Measurements from ENCODE around the gene SLC38A5.

SLC38A5 gene

GRCh38 chrX:48460606-48461005 is 9.5 kb downstream of the SLC38A5 start:
- WGBS (ENCODE audit: extremely low coverage, insufficient coverage, insufficient read length), result no CpG with 5 or more reads among the region's 11 CpGs
- no peak overlapping the region for H3K18ac ChIP-seq (ENCODE audit: low read length)
- H3K27me3 ChIP-seq (ENCODE audit: insufficient read depth, low read length), result no peaks in the 10 kb centered on the region
- H4K91ac ChIP-seq (ENCODE audit: low read depth, low read length), result no peak overlapping the region
- H4K8ac ChIP-seq (ENCODE audit: low read depth, low read length), result no peak overlapping the region
- H3K4ac ChIP-seq (ENCODE audit: low read depth, low read length), result no peak overlapping the region
- no peak overlapping the region for H2BK120ac ChIP-seq (ENCODE audit: insufficient read depth, low read length, poor library complexity)
- H3K36me3 ChIP-seq (ENCODE audit: control insufficient read depth in 1 of 2, insufficient read depth in 2 of 2, low read length in 2 of 2), result no peaks in the 10 kb centered on the region
- no peak overlapping the region for H2AK5ac ChIP-seq (ENCODE audit: low read length)
- H2BK5ac ChIP-seq (ENCODE audit: low read depth, low read length, poor library complexity), result no peak overlapping the region
- no peaks in the 10 kb centered on the region for H3K79me2 ChIP-seq (ENCODE audit: control insufficient read depth, insufficient read depth, low read length, poor library complexity)
- H3K27ac ChIP-seq (ENCODE audit: low read depth, low read length), result no peak overlapping the region
- H3K23ac ChIP-seq (ENCODE audit: low read length), result no peak overlapping the region
- no peak overlapping the region for H2BK12ac ChIP-seq (ENCODE audit: low read length)
- H3K4me3 ChIP-seq (ENCODE audit: low read depth, low read length), result no peak overlapping the region
- peaks cover 0 to 6% of the 10 kb centered on the region in 2 experiments for H3K4me1 ChIP-seq (ENCODE audit: control insufficient read depth in 1 of 2, insufficient read depth in 2 of 2, low read length in 2 of 2)
- peaks cover 3% of the 10 kb centered on the region for H3K79me1 ChIP-seq (ENCODE audit: low read length)
- H3K4me2 ChIP-seq (ENCODE audit: low read length), result no peak overlapping the region
- no peak overlapping the region for H3K14ac ChIP-seq (ENCODE audit: low read length)
- H3K9me3 ChIP-seq (ENCODE audit: insufficient read depth, low read depth, low read length), result no peaks in the 10 kb centered on the region
- no peak overlapping the region for H3K9ac ChIP-seq (ENCODE audit: low read length)
- H2AFZ ChIP-seq (ENCODE audit: insufficient read depth, low read length, poor library complexity), result no peak overlapping the region
- H4K12ac ChIP-seq (ENCODE audit: low read depth, low read length), result no peak overlapping the region
- DNase-seq, result no peak

DNA sequence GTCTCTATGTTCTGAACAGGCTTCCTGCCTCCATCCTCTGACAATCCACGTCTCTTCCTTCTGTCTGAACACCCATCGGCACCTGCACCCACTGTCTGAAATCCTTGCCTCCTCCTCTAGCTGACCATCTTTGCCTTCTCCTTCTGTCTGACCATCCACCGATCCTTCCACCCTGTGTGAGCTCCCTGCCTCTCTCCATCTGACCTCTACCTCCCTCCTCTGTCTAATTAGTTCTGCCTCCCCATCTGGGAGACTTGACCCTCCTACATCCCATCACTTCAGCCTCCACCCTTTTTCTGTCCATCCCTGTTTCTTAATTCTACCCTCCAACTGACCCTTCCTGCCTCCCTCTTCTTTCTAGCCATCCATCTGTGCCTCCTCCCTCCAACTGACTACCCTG is 10.0 kb downstream of the SLC38A5 start:
- H4K91ac ChIP-seq (ENCODE audit: low read depth, low read length), result no peak overlapping the region
- H3K27ac ChIP-seq (ENCODE audit: low read depth, low read length), result no peak overlapping the region
- no peak overlapping the region for H3K23ac ChIP-seq (ENCODE audit: low read length)
- H2AK5ac ChIP-seq (ENCODE audit: low read length), result no peak overlapping the region
- no peak overlapping the region for H3K4me2 ChIP-seq (ENCODE audit: low read length)
- H3K79me2 ChIP-seq (ENCODE audit: control insufficient read depth, insufficient read depth, low read length, poor library complexity), result no peaks in the 10 kb centered on the region
- no peak overlapping the region for H3K4ac ChIP-seq (ENCODE audit: low read depth, low read length)
- H4K12ac ChIP-seq (ENCODE audit: low read depth, low read length), result no peak overlapping the region
- no peaks in the 10 kb centered on the region for H3K9me3 ChIP-seq (ENCODE audit: insufficient read depth, low read depth, low read length)
- H3K4me3 ChIP-seq (ENCODE audit: low read depth, low read length), result no peak overlapping the region
- H2BK12ac ChIP-seq (ENCODE audit: low read length), result no peak overlapping the region
- no CpG with 5 or more reads among the region's 3 CpGs for WGBS (ENCODE audit: extremely low coverage, insufficient coverage, insufficient read length)
- H4K8ac ChIP-seq (ENCODE audit: low read depth, low read length), result no peak overlapping the region
- H2BK5ac ChIP-seq (ENCODE audit: low read depth, low read length, poor library complexity), result no peak overlapping the region
- no peak overlapping the region for H3K9ac ChIP-seq (ENCODE audit: low read length)
- peaks cover 0 to 5% of the 10 kb centered on the region in 2 experiments for H3K4me1 ChIP-seq (ENCODE audit: control insufficient read depth in 1 of 2, insufficient read depth in 2 of 2, low read length in 2 of 2)
- no peaks in the 10 kb centered on the region for H3K36me3 ChIP-seq (ENCODE audit: control insufficient read depth in 1 of 2, insufficient read depth in 2 of 2, low read length in 2 of 2)
- no peaks in the 10 kb centered on the region for H3K27me3 ChIP-seq (ENCODE audit: insufficient read depth, low read length)
- H3K14ac ChIP-seq (ENCODE audit: low read length), result no peak overlapping the region
- H3K18ac ChIP-seq (ENCODE audit: low read length), result no peak overlapping the region
- peaks cover 3% of the 10 kb centered on the region for H3K79me1 ChIP-seq (ENCODE audit: low read length)
- no peak for DNase-seq
- no peak overlapping the region for H2AFZ ChIP-seq (ENCODE audit: insufficient read depth, low read length, poor library complexity)
- H2BK120ac ChIP-seq (ENCODE audit: insufficient read depth, low read length, poor library complexity), result no peak overlapping the region

GRCh38 chrX:48459483-48459882 is 10.6 kb downstream of the SLC38A5 start:
- Histone ChIP-seq H2AK5ac (ENCODE audit: low read length) (no peak overlapping the region), H3K27me3 (ENCODE audit: insufficient read depth, low read length) (no peaks in the 10 kb centered on the region), H2BK12ac (ENCODE audit: low read length) (no peak overlapping the region), H3K4me1 (ENCODE audit: control insufficient read depth in 1 of 2, insufficient read depth in 2 of 2, low read length in 2 of 2) (peaks cover 0 to 5% of the 10 kb centered on the region in 2 experiments), H3K9ac (ENCODE audit: low read length) (no peak overlapping the region), H4K8ac (ENCODE audit: low read depth, low read length) (no peak overlapping the region), H3K23ac (ENCODE audit: low read length) (no peak overlapping the region), H3K4ac (ENCODE audit: low read depth, low read length) (no peak overlapping the region), H3K14ac (ENCODE audit: low read length) (no peak overlapping the region), H3K79me1 (ENCODE audit: low read length) (peaks cover 3% of the 10 kb centered on the region), H4K12ac (ENCODE audit: low read depth, low read length) (no peak overlapping the region), H3K27ac (ENCODE audit: low read depth, low read length) (no peak overlapping the region), H2BK120ac (ENCODE audit: insufficient read depth, low read length, poor library complexity) (no peak overlapping the region), H3K36me3 (ENCODE audit: control insufficient read depth in 1 of 2, insufficient read depth in 2 of 2, low read length in 2 of 2) (no peaks in the 10 kb centered on the region), H2AFZ (ENCODE audit: insufficient read depth, low read length, poor library complexity) (no peak overlapping the region), H3K9me3 (ENCODE audit: insufficient read depth, low read depth, low read length) (no peaks in the 10 kb centered on the region), H3K4me2 (ENCODE audit: low read length) (no peak overlapping the region), H4K91ac (ENCODE audit: low read depth, low read length) (no peak overlapping the region), H3K18ac (ENCODE audit: low read length) (no peak overlapping the region), H2BK5ac (ENCODE audit: low read depth, low read length, poor library complexity) (no peak overlapping the region), H3K79me2 (ENCODE audit: control insufficient read depth, insufficient read depth, low read length, poor library complexity) (no peaks in the 10 kb centered on the region), H3K4me3 (ENCODE audit: low read depth, low read length) (no peak overlapping the region)
- DNase-seq, result no peak
- no CpG with 5 or more reads among the region's 6 CpGs for WGBS (ENCODE audit: extremely low coverage, insufficient coverage, insufficient read length)

DNA sequence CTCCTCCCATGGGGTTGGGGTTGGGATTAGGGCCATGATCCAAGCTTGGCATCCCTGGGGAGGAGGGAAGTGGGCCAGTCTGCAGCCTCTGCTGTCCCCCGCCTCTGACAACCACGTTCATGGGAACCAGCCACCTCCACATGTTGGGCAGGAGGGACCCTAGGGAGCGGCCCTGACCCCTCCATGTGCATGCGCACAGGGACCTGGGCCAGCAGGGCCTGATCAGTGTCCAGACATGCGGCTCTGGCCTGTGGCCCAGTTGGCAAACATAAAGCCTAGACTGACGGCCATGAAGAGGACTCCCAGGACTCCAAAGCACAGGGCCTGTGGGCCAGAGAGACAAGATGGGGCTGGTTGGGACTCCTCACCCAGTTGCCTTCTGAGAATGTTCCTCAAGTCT is 11.3 kb downstream of the SLC38A5 start:
- no peak overlapping the region for H2BK120ac ChIP-seq (ENCODE audit: insufficient read depth, low read length, poor library complexity)
- peaks cover 0 to 3% of the 10 kb centered on the region in 2 experiments for H3K4me1 ChIP-seq (ENCODE audit: control insufficient read depth in 1 of 2, insufficient read depth in 2 of 2, low read length in 2 of 2)
- H3K4me2 ChIP-seq (ENCODE audit: low read length), result no peak overlapping the region
- H3K79me1 ChIP-seq (ENCODE audit: low read length), result peaks cover 3% of the 10 kb centered on the region
- no peak overlapping the region for H4K12ac ChIP-seq (ENCODE audit: low read depth, low read length)
- no peak for DNase-seq
- no peak overlapping the region for H3K14ac ChIP-seq (ENCODE audit: low read length)
- no peaks in the 10 kb centered on the region for H3K27me3 ChIP-seq (ENCODE audit: insufficient read depth, low read length)
- H4K91ac ChIP-seq (ENCODE audit: low read depth, low read length), result no peak overlapping the region
- H3K36me3 ChIP-seq (ENCODE audit: control insufficient read depth in 1 of 2, insufficient read depth in 2 of 2, low read length in 2 of 2), result no peaks in the 10 kb centered on the region
- no peaks in the 10 kb centered on the region for H3K79me2 ChIP-seq (ENCODE audit: control insufficient read depth, insufficient read depth, low read length, poor library complexity)
- no peak overlapping the region for H3K27ac ChIP-seq (ENCODE audit: low read depth, low read length)
- no peak overlapping the region for H3K4ac ChIP-seq (ENCODE audit: low read depth, low read length)
- no peak overlapping the region for H3K23ac ChIP-seq (ENCODE audit: low read length)
- no peak overlapping the region for H2BK5ac ChIP-seq (ENCODE audit: low read depth, low read length, poor library complexity)
- no peak overlapping the region for H3K9ac ChIP-seq (ENCODE audit: low read length)
- no peak overlapping the region for H2AFZ ChIP-seq (ENCODE audit: insufficient read depth, low read length, poor library complexity)
- no peak overlapping the region for H4K8ac ChIP-seq (ENCODE audit: low read depth, low read length)
- no peak overlapping the region for H2AK5ac ChIP-seq (ENCODE audit: low read length)
- H3K4me3 ChIP-seq (ENCODE audit: low read depth, low read length), result no peak overlapping the region
- H2BK12ac ChIP-seq (ENCODE audit: low read length), result no peak overlapping the region
- H3K18ac ChIP-seq (ENCODE audit: low read length), result no peak overlapping the region
- WGBS (ENCODE audit: extremely low coverage, insufficient coverage, insufficient read length), result no CpG with 5 or more reads among the region's 6 CpGs
- H3K9me3 ChIP-seq (ENCODE audit: insufficient read depth, low read depth, low read length), result no peaks in the 10 kb centered on the region

Data from trophoblast cell (in vitro differentiated cells and primary cell).